ENCODE results near the gene TBC1D10A.

The TBC1D10A gene

DNA sequence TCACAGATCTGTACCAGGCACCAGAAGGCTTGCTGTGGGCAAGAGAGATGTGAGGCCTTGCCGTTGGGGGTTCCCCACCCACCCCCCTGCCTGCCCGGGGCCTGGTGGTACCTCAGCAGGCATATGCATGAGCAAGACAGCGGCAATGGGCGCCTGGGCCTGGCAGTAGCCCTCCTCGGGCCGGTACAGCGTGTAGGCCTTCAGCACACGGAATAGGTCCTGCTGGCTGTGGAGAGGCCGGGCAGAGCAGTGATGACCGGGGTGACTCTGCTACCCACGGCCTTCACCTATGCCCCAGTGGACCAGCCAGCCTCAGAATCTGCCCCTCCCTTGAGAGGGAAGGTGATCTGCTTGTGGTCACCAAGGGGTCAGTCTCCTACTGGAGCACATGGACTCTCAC, 31.9 kb downstream of the TBC1D10A start:
- TF ChIP-seq, protein P1, sequence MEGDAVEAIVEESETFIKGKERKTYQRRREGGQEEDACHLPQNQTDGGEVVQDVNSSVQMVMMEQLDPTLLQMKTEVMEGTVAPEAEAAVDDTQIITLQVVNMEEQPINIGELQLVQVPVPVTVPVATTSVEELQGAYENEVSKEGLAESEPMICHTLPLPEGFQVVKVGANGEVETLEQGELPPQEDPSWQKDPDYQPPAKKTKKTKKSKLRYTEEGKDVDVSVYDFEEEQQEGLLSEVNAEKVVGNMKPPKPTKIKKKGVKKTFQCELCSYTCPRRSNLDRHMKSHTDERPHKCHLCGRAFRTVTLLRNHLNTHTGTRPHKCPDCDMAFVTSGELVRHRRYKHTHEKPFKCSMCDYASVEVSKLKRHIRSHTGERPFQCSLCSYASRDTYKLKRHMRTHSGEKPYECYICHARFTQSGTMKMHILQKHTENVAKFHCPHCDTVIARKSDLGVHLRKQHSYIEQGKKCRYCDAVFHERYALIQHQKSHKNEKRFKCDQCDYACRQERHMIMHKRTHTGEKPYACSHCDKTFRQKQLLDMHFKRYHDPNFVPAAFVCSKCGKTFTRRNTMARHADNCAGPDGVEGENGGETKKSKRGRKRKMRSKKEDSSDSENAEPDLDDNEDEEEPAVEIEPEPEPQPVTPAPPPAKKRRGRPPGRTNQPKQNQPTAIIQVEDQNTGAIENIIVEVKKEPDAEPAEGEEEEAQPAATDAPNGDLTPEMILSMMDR (IDR thresholded peaks at IDR 0.05), result no peak

DNA sequence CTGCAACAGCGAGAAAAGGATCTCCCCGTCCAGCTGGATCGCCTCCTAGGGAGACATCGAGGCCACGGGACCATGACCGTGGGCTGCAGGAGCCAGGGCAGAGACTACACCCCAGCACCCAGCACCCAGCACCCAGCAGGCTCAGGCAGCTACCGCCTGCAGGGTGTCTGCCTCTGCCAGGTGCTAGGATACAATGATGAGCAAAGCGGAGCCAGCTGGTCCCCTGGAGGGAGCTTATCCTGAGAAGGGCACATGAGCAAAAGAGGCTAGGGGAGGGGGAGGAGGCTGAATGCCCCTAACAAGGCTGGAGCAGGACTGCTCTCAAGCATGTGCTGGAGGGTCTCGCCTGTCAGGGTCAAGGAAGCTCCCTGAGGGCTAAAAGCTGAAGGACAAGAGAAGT, 32.7 kb downstream of the TBC1D10A start:
- TF ChIP-seq, protein P1 (IDR thresholded peaks at IDR 0.05), result no peak

DNA sequence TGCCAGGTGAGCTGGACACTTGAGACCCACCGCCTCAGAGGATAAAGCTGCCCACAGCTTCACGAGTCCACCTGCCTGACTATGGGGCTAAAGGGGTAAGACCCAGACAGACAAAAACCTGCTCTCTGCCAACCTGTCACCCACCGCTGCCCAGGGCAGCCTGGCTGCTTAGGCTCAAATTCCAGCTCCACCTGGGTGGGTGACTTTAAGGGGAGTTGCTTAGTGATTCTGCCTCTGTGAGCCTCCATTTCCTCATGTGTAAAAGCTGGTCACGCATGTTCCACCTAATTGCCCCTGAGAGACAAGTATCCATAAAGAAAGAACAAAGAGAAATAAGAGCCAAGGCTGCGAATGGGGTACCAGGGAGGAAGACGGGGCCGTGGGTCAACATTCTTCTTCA, 33.7 kb downstream of the TBC1D10A start:
- TF ChIP-seq, protein P1 (IDR thresholded peaks at IDR 0.05), result no peak

DNA sequence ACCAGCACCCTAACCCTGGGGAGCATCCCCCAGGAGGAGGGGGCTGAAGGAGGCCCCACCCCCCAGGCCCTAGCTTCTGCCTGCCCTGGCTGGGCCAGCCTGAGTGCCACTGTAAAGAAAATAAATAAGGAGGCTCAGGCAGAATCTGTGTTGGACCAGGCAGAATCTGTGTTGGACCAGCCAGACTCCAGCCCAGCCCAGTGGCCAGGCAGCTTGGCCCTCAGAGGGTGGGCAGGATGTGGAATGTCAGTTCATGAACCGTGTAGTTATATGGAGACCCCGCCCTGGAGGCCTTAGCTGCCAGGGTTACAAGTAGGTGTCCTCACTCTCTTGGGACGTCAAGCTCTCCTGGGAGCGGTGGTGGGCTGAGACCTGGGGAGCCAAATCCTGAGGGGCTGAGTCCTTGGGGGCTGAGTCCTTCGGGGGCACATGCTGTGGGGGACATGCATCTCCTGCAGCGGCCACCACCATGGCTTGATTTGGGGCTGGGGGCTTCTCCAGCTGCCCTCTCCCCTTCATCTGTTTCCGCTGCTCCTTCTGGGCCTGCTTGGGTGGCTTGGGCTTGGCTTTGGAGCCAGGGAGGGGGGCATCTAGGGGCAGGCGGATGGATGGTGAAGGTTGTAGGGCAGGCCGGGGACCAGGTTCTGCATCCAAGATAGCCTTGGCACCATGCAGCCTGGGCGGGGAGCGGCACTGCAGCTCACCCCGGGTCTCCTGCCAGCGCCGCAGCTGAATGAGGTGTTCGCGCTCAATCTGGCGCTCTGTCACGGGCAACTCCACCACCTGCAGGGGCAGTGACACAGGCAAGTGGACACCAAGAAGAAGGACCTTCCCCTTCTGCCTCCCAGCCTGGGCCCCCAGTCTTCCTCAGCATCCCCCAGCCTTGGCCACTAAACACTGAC, 34.4 kb downstream of the TBC1D10A start:
- TF ChIP-seq, protein P1 (IDR thresholded peaks at IDR 0.05), result no peak

DNA sequence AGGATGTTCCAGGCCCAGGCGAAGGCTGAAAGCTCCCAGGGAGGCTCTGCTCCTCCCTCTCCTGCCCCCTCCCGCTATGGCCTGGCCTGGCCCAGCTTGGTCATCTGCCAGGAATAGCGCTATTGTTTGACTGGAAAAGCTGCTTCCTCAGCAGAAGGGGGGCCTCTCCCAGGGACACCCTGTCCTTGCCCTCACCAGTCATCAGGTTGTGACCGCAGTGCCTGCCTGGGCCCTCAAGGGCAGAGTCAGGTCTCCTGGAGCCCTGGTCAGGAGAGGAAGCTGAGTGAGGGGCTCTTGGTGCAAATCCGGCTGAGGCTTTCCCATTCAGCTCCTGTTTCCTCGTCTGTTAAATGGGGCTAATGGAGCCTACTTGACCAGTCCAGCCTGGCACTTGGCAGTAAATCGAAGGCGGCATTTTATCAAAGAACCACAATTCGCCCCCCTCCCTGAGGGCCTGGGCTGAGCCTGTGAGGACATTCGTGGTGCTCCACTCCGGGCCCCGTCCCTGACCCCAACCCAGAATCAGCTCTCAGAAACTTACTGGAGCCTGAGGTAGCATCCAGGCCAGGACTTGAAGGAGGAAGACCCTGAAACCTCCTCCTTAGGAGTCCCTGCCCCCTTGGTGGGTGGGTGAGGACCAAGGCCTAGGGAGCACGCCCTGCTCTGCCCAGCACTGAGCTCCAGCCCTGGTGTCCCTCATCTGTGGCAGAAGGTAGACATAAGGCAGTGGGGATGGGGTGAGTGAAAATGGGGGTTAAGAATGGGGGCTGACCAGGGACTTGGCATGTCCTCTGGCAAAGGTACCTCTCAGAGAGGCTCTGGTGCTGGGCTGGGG, 35.5 kb downstream of the TBC1D10A start:
- TF ChIP-seq, protein P1 (IDR thresholded peaks at IDR 0.05), result no peak

DNA sequence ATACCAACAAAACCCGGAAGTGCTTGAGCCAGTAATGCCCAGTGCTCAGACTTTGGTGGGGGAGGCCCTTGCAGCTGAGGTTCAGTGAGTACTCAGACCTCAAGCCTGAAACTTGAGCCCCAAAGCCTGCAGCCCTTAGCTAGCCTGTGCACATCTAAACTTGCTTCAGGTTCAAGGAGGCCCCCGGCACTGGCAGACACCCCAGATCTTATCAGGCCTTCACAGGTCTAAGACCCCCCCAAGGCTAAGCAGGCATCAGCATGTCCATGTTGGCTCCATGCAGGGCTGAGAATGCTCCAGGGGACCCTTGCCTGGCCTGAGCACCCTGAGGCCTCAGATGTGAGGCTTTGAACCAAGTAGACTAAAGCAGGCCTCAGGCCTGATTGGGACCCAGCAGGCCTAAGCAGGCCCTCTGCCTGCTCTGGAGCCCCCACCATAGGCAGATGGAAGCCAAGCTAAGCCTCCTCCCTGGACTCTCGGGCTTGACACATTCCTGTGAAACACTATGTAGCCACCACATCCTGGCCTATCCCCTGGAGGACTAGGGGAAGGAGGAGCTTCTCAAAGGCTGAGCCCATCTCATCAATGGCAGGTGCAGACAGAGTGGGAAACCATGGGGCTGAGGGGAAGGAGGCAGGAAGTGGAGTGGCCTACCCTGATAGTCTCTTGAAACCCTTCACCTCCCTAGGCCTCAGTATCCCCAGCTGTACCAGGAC, 36.2 kb downstream of the TBC1D10A start:
- TF ChIP-seq, protein P1 (IDR thresholded peaks at IDR 0.05), result no peak

DNA sequence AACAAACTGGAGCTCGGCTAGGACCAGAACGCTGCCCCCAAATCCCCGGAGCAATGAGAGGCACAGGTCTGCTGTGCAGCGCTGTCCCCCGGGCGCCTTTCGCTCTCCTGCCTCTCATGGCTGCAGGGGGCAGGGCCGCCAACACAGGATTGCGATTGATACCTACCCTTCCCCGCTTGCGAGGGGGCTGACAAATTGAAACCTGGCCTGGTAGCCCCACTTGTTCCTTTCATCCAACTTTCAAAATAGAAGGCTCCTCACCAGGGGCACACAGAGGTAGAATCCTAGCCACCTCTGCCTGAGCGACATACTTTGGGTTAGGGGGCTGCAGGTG, 36.8 kb downstream of the TBC1D10A start:
- TF ChIP-seq, protein P1 (IDR thresholded peaks at IDR 0.05), result no peak

All from LNCAP (cell line).